Measurements from ENCODE around the gene PAFAH1B1.

The PAFAH1B1 gene

GRCh38 chr17:2723505-2723996 lies 130.1 kb downstream of the PAFAH1B1 start:
- peak in 2 of 3 experiments; percentile 64 to 75 for DNase-seq

- DNase-seq = peak in 2 of 3 experiments; percentile 64 to 75
Measured at GRCh38 chr17:2723997-2724783, 130.7 kb downstream of the PAFAH1B1 start.

GRCh38 chr17:2724784-2725164 lies 131.3 kb downstream of the PAFAH1B1 start:
- DNase-seq = peak in 2 of 3 experiments; percentile 42 to 51

GRCh38 chr17:2730764-2731353 lies 137.4 kb downstream of the PAFAH1B1 start:
- DNase-seq = no peak

GRCh38 chr17:2731807-2732206 lies 138.4 kb downstream of the PAFAH1B1 start:
- DNase-seq = no peak

GRCh38 chr17:2734939-2735338 lies 141.5 kb downstream of the PAFAH1B1 start:
- no peak for DNase-seq
